ENCODE results near the gene GDF11. TPM values are rescaled to one million over a fixed set of nuclear protein-coding genes. Genes with fewer than 3 reads are reported as not detected.
A peak's percentile ranks its signal among the peaks of the same experiment; 100 is the strongest.

Gene GDF11
- total RNA-seq, 1 experiment from 2014 or later = 5.3 TPM

DNA sequence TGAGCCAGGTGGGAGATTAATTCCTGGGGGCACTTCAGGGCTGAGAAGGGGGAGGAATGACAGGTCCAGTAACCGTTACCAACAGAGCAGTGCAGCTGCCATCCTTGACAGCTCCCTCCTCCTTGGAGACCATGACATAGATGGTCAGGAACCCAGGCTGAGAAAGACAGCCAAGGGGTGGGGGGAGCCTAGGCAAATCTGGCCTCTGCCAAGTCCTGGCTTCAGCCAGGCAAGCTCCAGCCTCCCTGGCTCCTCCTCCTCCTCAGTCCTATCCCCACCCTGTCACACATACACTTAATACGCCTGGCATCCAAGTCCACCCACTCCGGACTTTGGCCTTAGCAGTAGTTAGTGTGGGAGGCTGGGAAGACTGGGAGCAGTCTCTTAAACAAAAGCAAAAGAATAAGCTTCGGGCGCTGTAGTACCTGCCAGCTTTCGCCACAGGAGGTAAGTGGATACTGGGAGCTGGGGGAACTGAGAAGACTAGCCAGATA is 22.8 kb upstream of the GDF11 start, which contains the start of gene RDH5:
TSS of gene RDH5 (plus strand) at position 323 of the 494 bp plus-strand sequence. CDS start 792 bp downstream, outside the sequence.
- no peak for ATAC-seq
- CTCF ChIA-PET = interaction anchor here (0.8 to 4.1 kb wide), 9 partner anchors 9 to 74 kb away, joined by 3 to 35 read pairs (median 5); partner anchors contain the start of gene CD63

More for the DNA sequence above, 22.8 kb upstream of the GDF11 start, which contains the start of gene RDH5:
- no peaks in the 10 kb centered on the region for H4K20me1 ChIP-seq (ENCODE audit: insufficient read depth)
- no peak for TF ChIP-seq EZH2phosphoT487 (IDR thresholded peaks at IDR 0.05; ENCODE audit: borderline replicate concordance)
- TF ChIP-seq ELF1 (IDR thresholded peaks at IDR 0.05; ENCODE audit: borderline replicate concordance, low read depth) = no peak
- TF ChIP-seq JUND (IDR thresholded peaks at IDR 0.05) = no peak
- TF ChIP-seq TCF7L2 (IDR thresholded peaks at IDR 0.05; ENCODE audit: borderline replicate concordance, extremely low read depth, insufficient read depth, insufficient read length) = no peak
- no peak for TF ChIP-seq YY1 (IDR thresholded peaks at IDR 0.05; ENCODE audit: extremely low read depth, insufficient replicate concordance, low read depth, low read length)
- TF ChIP-seq POLR2AphosphoS5 (IDR thresholded peaks at IDR 0.05; ENCODE audit: low read depth, low read length) = no peak
- TF ChIP-seq EGR1 (IDR thresholded peaks at IDR 0.05; ENCODE audit: low read depth) = no peak
- no peak for TF ChIP-seq CEBPB (IDR thresholded peaks at IDR 0.05; ENCODE audit: low read depth)
- TF ChIP-seq, protein P1, sequence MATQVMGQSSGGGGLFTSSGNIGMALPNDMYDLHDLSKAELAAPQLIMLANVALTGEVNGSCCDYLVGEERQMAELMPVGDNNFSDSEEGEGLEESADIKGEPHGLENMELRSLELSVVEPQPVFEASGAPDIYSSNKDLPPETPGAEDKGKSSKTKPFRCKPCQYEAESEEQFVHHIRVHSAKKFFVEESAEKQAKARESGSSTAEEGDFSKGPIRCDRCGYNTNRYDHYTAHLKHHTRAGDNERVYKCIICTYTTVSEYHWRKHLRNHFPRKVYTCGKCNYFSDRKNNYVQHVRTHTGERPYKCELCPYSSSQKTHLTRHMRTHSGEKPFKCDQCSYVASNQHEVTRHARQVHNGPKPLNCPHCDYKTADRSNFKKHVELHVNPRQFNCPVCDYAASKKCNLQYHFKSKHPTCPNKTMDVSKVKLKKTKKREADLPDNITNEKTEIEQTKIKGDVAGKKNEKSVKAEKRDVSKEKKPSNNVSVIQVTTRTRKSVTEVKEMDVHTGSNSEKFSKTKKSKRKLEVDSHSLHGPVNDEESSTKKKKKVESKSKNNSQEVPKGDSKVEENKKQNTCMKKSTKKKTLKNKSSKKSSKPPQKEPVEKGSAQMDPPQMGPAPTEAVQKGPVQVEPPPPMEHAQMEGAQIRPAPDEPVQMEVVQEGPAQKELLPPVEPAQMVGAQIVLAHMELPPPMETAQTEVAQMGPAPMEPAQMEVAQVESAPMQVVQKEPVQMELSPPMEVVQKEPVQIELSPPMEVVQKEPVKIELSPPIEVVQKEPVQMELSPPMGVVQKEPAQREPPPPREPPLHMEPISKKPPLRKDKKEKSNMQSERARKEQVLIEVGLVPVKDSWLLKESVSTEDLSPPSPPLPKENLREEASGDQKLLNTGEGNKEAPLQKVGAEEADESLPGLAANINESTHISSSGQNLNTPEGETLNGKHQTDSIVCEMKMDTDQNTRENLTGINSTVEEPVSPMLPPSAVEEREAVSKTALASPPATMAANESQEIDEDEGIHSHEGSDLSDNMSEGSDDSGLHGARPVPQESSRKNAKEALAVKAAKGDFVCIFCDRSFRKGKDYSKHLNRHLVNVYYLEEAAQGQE (IDR thresholded peaks at IDR 0.05; ENCODE audit: low read depth) = no peak
- TF ChIP-seq MAX (IDR thresholded peaks at IDR 0.05) = no peak
- no peak for TF ChIP-seq EZH2 (IDR thresholded peaks at IDR 0.05)
- TF ChIP-seq, protein P2, sequence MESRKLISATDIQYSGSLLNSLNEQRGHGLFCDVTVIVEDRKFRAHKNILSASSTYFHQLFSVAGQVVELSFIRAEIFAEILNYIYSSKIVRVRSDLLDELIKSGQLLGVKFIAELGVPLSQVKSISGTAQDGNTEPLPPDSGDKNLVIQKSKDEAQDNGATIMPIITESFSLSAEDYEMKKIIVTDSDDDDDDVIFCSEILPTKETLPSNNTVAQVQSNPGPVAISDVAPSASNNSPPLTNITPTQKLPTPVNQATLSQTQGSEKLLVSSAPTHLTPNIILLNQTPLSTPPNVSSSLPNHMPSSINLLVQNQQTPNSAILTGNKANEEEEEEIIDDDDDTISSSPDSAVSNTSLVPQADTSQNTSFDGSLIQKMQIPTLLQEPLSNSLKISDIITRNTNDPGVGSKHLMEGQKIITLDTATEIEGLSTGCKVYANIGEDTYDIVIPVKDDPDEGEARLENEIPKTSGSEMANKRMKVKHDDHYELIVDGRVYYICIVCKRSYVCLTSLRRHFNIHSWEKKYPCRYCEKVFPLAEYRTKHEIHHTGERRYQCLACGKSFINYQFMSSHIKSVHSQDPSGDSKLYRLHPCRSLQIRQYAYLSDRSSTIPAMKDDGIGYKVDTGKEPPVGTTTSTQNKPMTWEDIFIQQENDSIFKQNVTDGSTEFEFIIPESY (IDR thresholded peaks at IDR 0.05; ENCODE audit: extremely low read depth, insufficient replicate concordance, low read length) = no peak
- no peak for TF ChIP-seq SP1 (IDR thresholded peaks at IDR 0.05; ENCODE audit: low read depth)
- no peak for TF ChIP-seq CBX3 (IDR thresholded peaks at IDR 0.05; ENCODE audit: low read depth)
- TF ChIP-seq, protein P3, sequence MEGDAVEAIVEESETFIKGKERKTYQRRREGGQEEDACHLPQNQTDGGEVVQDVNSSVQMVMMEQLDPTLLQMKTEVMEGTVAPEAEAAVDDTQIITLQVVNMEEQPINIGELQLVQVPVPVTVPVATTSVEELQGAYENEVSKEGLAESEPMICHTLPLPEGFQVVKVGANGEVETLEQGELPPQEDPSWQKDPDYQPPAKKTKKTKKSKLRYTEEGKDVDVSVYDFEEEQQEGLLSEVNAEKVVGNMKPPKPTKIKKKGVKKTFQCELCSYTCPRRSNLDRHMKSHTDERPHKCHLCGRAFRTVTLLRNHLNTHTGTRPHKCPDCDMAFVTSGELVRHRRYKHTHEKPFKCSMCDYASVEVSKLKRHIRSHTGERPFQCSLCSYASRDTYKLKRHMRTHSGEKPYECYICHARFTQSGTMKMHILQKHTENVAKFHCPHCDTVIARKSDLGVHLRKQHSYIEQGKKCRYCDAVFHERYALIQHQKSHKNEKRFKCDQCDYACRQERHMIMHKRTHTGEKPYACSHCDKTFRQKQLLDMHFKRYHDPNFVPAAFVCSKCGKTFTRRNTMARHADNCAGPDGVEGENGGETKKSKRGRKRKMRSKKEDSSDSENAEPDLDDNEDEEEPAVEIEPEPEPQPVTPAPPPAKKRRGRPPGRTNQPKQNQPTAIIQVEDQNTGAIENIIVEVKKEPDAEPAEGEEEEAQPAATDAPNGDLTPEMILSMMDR (IDR thresholded peaks at IDR 0.05 in 2 of 3, conservative IDR thresholded peaks at IDR 0.05 in 1 of 3; ENCODE audit: borderline replicate concordance in 1 of 3, insufficient read depth in 1 of 3, low read depth in 2 of 3, low read length in 2 of 3) = no peak
- TF ChIP-seq ATF3 (IDR thresholded peaks at IDR 0.05) = no peak
- no TSS peak for BruUV-seq (replicated peaks)
- H3K79me2 ChIP-seq (ENCODE audit: insufficient read depth, low read length) = peaks cover 14% of the 10 kb centered on the region
- H3K9me2 ChIP-seq (ENCODE audit: insufficient read depth) = no peaks in the 10 kb centered on the region
- H2AFZ ChIP-seq (ENCODE audit: low read depth, low read length, poor library complexity, severe bottlenecking) = no peak within 1 kb of the TSS
- POLR2A ChIA-PET = interaction anchor here (1.7 kb wide), 2 partner anchors 9 to 17 kb away, joined by 5 read pairs; partner anchors contain the start of gene CD63
- DNase-seq (ENCODE audit: low read depth, low spot score) = no peak
- intact Hi-C loops (cut with micrococcal nuclease) = no loop called here
- peaks cover 2 to 21% of the 10 kb centered on the region in 2 experiments; a peak in 2 of 4 replicates for H3K36me3 ChIP-seq (ENCODE audit: control insufficient read depth in 1 of 2, insufficient read depth in 2 of 2, low read length in 2 of 2)
- no peaks in the 10 kb centered on the region for H3K27me3 ChIP-seq (ENCODE audit: insufficient read depth, low read length)
- H3K27ac ChIP-seq (ENCODE audit: low read depth, low read length) = peak within 1 kb of the TSS; percentile 30
- H3K9ac ChIP-seq (ENCODE audit: low read length) = peak within 1 kb of the TSS; percentile 34
- RAD21 ChIA-PET (ENCODE audit: low non-redundant PET in 1 of 2, low total read pairs in 2 of 2, uncharacterized antibody in 2 of 2, unreplicated experiment in 2 of 2) = interaction anchor here in 1 of 2 experiments (1.8 kb wide), 1 partner anchor 9 kb away, joined by 4 read pairs; the partner anchor contains the start of gene CD63
- H3K4me1 ChIP-seq (ENCODE audit: control insufficient read depth in 1 of 2, insufficient read depth in 2 of 2, low read length in 2 of 2) = peaks cover 33 to 67% of the 10 kb centered on the region in 2 experiments
- H3K4me2 ChIP-seq (ENCODE audit: low read length) = peak within 1 kb of the TSS; percentile 53
- H3K4me3 ChIP-seq (replicated peaks in 1 of 2; ENCODE audit: low read depth in 1 of 2, low read length in 2 of 2) = peak within 1 kb of the TSS in 1 of 2 experiments; percentile 9; a peak in 1 of 4 replicates
- H3K9me3 ChIP-seq (ENCODE audit: control insufficient read depth in 1 of 2, insufficient read depth in 1 of 2, low read depth in 1 of 2, low read length in 2 of 2) = no peaks in the 10 kb centered on the region
